Esophagus (tissue), 2 donors: Measurements from ENCODE around the gene IL21R. TPM values are rescaled to one million over a fixed set of nuclear protein-coding genes. Genes with fewer than 3 reads are reported as not detected.

Experiments
- H3K27ac ChIP-seq, 2 donors: one replicate each; pipeline ENCODE4 v1.5.1; 2013; ENCODE audit warnings: low read depth in 2 of 2, mild to moderate bottlenecking in 2 of 2, inconsistent platforms in 1 of 2, low read length in 1 of 2, moderate library complexity in 1 of 2
- H3K27me3 ChIP-seq, 2 donors: one replicate each; pipeline ENCODE4 v1.6.1; 2013; ENCODE audit warnings: low read length in 2 of 2, control low read depth in 1 of 2, mild to moderate bottlenecking in 1 of 2; ENCODE audit not compliant: insufficient read depth in 2 of 2, control insufficient read depth in 1 of 2
- H3K36me3 ChIP-seq, 2 donors: one replicate each; pipeline ENCODE4 v1.6.1; 2013; ENCODE audit warnings: low read length in 1 of 2; ENCODE audit not compliant: control insufficient read depth in 2 of 2, insufficient read depth in 2 of 2
- H3K4me1 ChIP-seq, 2 donors: one replicate each; pipeline ENCODE4 v1.6.1; 2013; ENCODE audit warnings: low read length in 1 of 2; ENCODE audit not compliant: control insufficient read depth in 2 of 2, insufficient read depth in 2 of 2
- H3K4me3 ChIP-seq, 2 donors: one replicate each; pipeline ENCODE4 v1.5.1; 2013; ENCODE audit warnings: low read length in 2 of 2, mild to moderate bottlenecking in 2 of 2, low read depth in 1 of 2, moderate library complexity in 1 of 2
- H3K9me3 ChIP-seq, 2 donors: one replicate each; pipeline ENCODE4 v1.6.1; 2013; ENCODE audit warnings: mild to moderate bottlenecking in 2 of 2, low read depth in 1 of 2, low read length in 1 of 2, moderate library complexity in 1 of 2; ENCODE audit not compliant: control insufficient read depth in 2 of 2, insufficient read depth in 1 of 2
- WGBS, 2 donors: extraction: QIAGEN DNeasy Blood & Tissue Kit; methylation state at CpG; one replicate each; pipeline ENCODE4 v1.1.7; 2013; 5-methylcytosine and 5-hydroxymethylcytosine counted together
- polyA plus RNA-seq, 2 donors: library from polyadenylated mRNA; stranded (reverse); fragments of 200-250 nt; gene quantifications; one replicate each; pipeline ENCODE4 v1.2.3, GENCODE V29; 2013
- donor health status: healthy with polysubstance abuse.
- donor health status: Bipolar disorder and iron deficiency.

The IL21R gene
- polyA plus RNA-seq, 2 donors, result 0.19 to 0.24 TPM

GRCh38 chr16:27373312-27373711, 28.7 kb upstream of the IL21R start:
- Histone ChIP-seq H3K36me3 (no peaks in the 10 kb centered on the region), H3K4me3 (no peak overlapping the region), H3K27me3 (no peaks in the 10 kb centered on the region), H3K4me1 (no peaks in the 10 kb centered on the region), H3K27ac (no peak overlapping the region), H3K9me3 (no peaks in the 10 kb centered on the region)
- WGBS, 2 donors, result 81 to 90% methylated on average over 3 of the region's 3 CpGs

DNA sequence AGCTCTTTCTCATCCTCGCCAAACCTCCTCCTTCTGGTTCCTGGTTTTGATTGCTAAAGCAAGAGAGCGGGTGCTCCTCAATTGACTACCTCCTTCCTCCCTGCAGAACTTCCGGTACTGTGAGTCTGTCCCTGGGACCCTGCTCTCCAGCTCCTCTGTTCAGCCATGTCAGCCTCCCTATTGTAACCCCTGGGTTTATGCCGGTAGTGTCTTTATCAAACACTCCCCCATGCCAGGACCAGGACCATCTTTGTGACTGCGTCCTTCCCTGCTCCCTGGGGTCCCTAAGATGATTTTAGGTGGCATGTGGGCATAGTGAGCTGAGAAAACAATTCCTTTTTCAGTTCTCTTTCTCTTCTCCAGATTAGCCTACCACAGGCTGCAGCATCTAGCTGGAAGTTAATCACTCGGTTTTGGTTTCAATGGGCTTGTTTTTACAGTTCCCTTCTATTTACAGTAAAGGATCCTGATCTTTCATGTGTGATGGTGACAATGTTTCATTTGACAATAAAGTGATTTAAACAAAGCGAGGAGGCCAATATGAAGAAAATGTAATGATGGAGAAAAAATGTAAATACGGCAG, 27.7 kb upstream of the IL21R start:
- Histone ChIP-seq H3K27ac (peak overlapping the region in 1 of 2 donors; percentile 17), H3K36me3 (no peaks in the 10 kb centered on the region), H3K4me1 (no peaks in the 10 kb centered on the region), H3K27me3 (no peaks in the 10 kb centered on the region), H3K9me3 (no peaks in the 10 kb centered on the region), H3K4me3 (no peak overlapping the region)
- 74 to 75% methylated on average over 8 of the region's 8 CpGs for WGBS, 2 donors

DNA sequence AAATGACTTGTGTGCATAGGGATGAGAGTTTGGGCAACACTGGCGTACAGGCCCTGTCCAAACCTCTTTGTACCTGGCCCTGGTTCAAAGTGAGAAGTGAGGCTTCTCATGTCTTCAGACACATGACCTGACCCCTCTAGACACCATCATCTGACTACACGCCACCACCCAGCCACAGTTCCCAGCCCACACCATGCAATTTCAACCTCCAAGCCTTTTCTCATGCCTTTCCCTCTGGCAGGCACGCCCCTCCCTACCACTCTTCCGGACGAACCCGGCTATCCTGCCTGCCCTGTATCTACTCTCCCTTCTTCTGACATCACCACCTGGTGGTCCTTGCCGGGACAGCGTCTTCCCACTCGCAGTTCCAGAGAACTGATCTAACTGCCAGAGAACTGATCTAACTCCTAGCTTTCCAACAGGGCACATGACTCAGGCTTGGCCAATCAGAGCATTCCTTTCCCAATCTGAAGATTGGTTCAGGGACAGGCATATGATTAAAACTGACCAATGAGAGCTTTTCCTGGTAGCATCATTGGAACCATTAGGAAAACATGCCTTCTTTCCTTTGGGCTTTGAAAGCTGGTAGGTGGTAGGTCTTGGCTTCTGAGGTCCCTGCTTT, 27.1 kb upstream of the IL21R start:
- no peaks in the 10 kb centered on the region for H3K4me1 ChIP-seq
- no peaks in the 10 kb centered on the region for H3K36me3 ChIP-seq
- H3K4me3 ChIP-seq, result no peak overlapping the region
- H3K9me3 ChIP-seq, result no peaks in the 10 kb centered on the region
- 24 to 30% methylated on average over 9 of the region's 9 CpGs for WGBS, 2 donors
- H3K27ac ChIP-seq, result peak overlapping the region in 1 of 2 donors; percentile 17
- H3K27me3 ChIP-seq, result no peaks in the 10 kb centered on the region

DNA sequence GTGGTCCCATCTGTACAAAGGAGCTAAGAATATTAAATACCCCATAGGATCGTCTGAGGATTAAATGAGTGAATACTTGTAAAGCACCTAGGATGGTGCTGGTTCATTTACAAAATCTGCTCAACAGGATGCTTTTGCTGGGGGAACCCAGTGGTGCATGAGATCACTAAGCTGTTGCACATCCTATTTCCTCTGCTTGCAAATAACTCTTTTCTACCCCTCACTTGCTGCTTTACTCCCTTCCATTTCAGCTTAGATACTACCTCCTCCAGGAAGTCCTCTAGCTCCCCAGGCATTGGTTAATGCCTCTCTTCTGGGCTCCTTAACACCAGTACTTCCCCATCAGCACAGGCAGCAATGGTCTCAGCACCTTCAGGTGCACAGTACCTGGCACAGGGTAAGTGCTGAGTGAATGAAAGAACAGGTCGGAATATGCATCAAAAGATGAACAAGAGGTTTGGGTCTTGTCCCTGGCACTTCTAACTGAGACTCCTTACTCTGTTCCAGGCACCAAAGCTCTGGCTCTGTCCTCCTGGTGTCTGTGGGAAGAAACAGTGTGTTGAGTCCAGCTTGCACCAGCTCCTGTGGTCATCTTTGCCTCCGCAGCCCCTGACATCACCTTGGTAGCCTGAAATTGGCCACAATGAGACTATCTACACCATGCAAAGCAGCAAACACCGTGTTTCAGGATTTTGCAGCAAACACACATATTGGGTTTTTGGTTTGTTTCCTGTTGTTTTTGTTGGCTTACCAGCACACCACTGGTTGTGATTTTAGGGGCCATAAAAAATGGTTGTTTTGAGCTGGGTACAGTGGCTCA, 24.1 kb upstream of the IL21R start:
- no peaks in the 10 kb centered on the region for H3K4me1 ChIP-seq
- no peak overlapping the region for H3K4me3 ChIP-seq
- no peaks in the 10 kb centered on the region for H3K27me3 ChIP-seq
- no peaks in the 10 kb centered on the region for H3K9me3 ChIP-seq
- 61 to 71% methylated on average over 4 of the region's 4 CpGs for WGBS, 2 donors
- H3K27ac ChIP-seq, result no peak overlapping the region
- no peaks in the 10 kb centered on the region for H3K36me3 ChIP-seq

GRCh38 chr16:27378871-27379481, 23.0 kb upstream of the IL21R start:
- WGBS, 2 donors, result 64% methylated on average over 11 of the region's 11 CpGs
- Histone ChIP-seq H3K9me3 (peaks cover 3 to 5% of the 10 kb centered on the region in 2 donors), H3K27ac (no peak overlapping the region), H3K4me1 (no peaks in the 10 kb centered on the region), H3K27me3 (no peaks in the 10 kb centered on the region), H3K4me3 (no peak overlapping the region), H3K36me3 (no peaks in the 10 kb centered on the region)

DNA sequence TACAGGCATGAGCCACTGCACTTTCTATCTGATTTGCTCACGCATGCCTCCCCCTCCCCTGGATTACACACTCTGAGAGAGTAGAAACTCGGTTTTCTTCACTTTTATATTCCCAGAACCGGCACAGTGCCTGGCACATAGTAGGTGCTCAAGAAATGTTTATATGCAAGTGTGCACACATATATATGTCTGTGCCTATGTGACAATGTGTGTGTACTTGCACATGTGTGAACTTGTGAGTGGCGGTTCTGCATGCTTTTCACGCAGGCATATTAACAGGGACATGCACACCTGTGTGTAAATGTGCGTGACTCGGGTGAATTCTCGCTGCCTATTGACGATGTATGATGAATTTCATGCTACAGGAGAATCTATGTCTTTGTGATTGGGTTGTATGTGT, 22.1 kb upstream of the IL21R start:
- Histone ChIP-seq H3K27me3 (no peaks in the 10 kb centered on the region), H3K9me3 (peaks cover 3 to 5% of the 10 kb centered on the region in 2 donors), H3K36me3 (no peaks in the 10 kb centered on the region), H3K4me1 (no peaks in the 10 kb centered on the region), H3K4me3 (no peak overlapping the region), H3K27ac (no peak overlapping the region)
- WGBS, 2 donors, result 92 to 93% methylated on average over 9 of the region's 9 CpGs

- Histone ChIP-seq H3K4me1 (no peaks in the 10 kb centered on the region), H3K9me3 (peaks cover 3 to 5% of the 10 kb centered on the region in 2 donors), H3K27me3 (no peaks in the 10 kb centered on the region), H3K36me3 (no peaks in the 10 kb centered on the region), H3K4me3 (no peak overlapping the region), H3K27ac (no peak overlapping the region)
These were observed 20.7 kb upstream of the IL21R start for GRCh38 chr16:27381236-27381635.

- no peaks in the 10 kb centered on the region for H3K36me3 ChIP-seq
- no peaks in the 10 kb centered on the region for H3K4me1 ChIP-seq
- WGBS, 2 donors, result 81 to 84% methylated on average over 10 of the region's 10 CpGs
- H3K27ac ChIP-seq, result no peak overlapping the region
- peaks cover 3 to 5% of the 10 kb centered on the region in 2 donors for H3K9me3 ChIP-seq
- H3K27me3 ChIP-seq, result no peaks in the 10 kb centered on the region
- H3K4me3 ChIP-seq, result no peak overlapping the region
These were observed 19.8 kb upstream of the IL21R start for GRCh38 chr16:27381974-27382855.
